Measurements from ENCODE around the gene CTSE.

CTSE gene

GRCh38 chr1:205972491-205973168 is 51.1 kb downstream of the CTSE start:
- Histone ChIP-seq H3K36me3 (ENCODE audit: control insufficient read depth, insufficient read depth, low read length) (no peaks in the 10 kb centered on the region), H3K27me3 (ENCODE audit: control insufficient read depth, insufficient read depth, low read length, poor library complexity, severe bottlenecking) (no peaks in the 10 kb centered on the region), H3K4me1 (ENCODE audit: control insufficient read depth, insufficient read depth, low read length) (peaks cover 8% of the 10 kb centered on the region), H3K27ac (ENCODE audit: insufficient read depth, low read depth, low read length, poor library complexity, severe bottlenecking) (no peak overlapping the region), H3K4me3 (ENCODE audit: insufficient read depth, low read depth, low read length) (no peak overlapping the region), H3K9me3 (ENCODE audit: control insufficient read depth, low read length) (no peaks in the 10 kb centered on the region)
- 75 to 78% methylated on average over 11 of the region's 11 CpGs for WGBS, 2 experiments

- Histone ChIP-seq H3K27me3 (ENCODE audit: control insufficient read depth, insufficient read depth, low read length, poor library complexity, severe bottlenecking) (no peaks in the 10 kb centered on the region), H3K4me1 (ENCODE audit: control insufficient read depth, insufficient read depth, low read length) (peaks cover 5% of the 10 kb centered on the region), H3K9me3 (ENCODE audit: control insufficient read depth, low read length) (no peaks in the 10 kb centered on the region), H3K36me3 (ENCODE audit: control insufficient read depth, insufficient read depth, low read length) (no peaks in the 10 kb centered on the region), H3K27ac (ENCODE audit: insufficient read depth, low read depth, low read length, poor library complexity, severe bottlenecking) (no peak overlapping the region), H3K4me3 (ENCODE audit: insufficient read depth, low read depth, low read length) (no peak overlapping the region)
- WGBS, 2 experiments, result 92% methylated on average over 4 of the region's 4 CpGs
These were observed 51.6 kb downstream of the CTSE start for GRCh38 chr1:205972081-205972480.

- Histone ChIP-seq H3K36me3 (ENCODE audit: control insufficient read depth, insufficient read depth, low read length) (no peaks in the 10 kb centered on the region), H3K4me3 (ENCODE audit: insufficient read depth, low read depth, low read length) (no peak overlapping the region), H3K9me3 (ENCODE audit: control insufficient read depth, low read length) (no peaks in the 10 kb centered on the region), H3K27ac (ENCODE audit: insufficient read depth, low read depth, low read length, poor library complexity, severe bottlenecking) (no peak overlapping the region), H3K27me3 (ENCODE audit: control insufficient read depth, insufficient read depth, low read length, poor library complexity, severe bottlenecking) (no peaks in the 10 kb centered on the region), H3K4me1 (ENCODE audit: control insufficient read depth, insufficient read depth, low read length) (peaks cover 2% of the 10 kb centered on the region)
- WGBS, 2 experiments, result 91 to 92% methylated on average over 4 of the region's 4 CpGs
These were observed 52.6 kb downstream of the CTSE start for GRCh38 chr1:205971082-205971481.

GRCh38 chr1:205970486-205970885 is 53.2 kb downstream of the CTSE start:
- Histone ChIP-seq H3K36me3 (ENCODE audit: control insufficient read depth, insufficient read depth, low read length) (no peaks in the 10 kb centered on the region), H3K4me1 (ENCODE audit: control insufficient read depth, insufficient read depth, low read length) (peaks cover 8% of the 10 kb centered on the region), H3K9me3 (ENCODE audit: control insufficient read depth, low read length) (no peaks in the 10 kb centered on the region), H3K4me3 (ENCODE audit: insufficient read depth, low read depth, low read length) (no peak overlapping the region), H3K27ac (ENCODE audit: insufficient read depth, low read depth, low read length, poor library complexity, severe bottlenecking) (no peak overlapping the region), H3K27me3 (ENCODE audit: control insufficient read depth, insufficient read depth, low read length, poor library complexity, severe bottlenecking) (no peaks in the 10 kb centered on the region)
- WGBS, 2 experiments, result 100% methylated on average over 1 of the region's 1 CpG; no CpG with 5 or more reads in 1 of the 2 experiments

- H3K36me3 ChIP-seq (ENCODE audit: control insufficient read depth, insufficient read depth, low read length), result no peaks in the 10 kb centered on the region
- no peaks in the 10 kb centered on the region for H3K27me3 ChIP-seq (ENCODE audit: control insufficient read depth, insufficient read depth, low read length, poor library complexity, severe bottlenecking)
- H3K4me3 ChIP-seq (ENCODE audit: insufficient read depth, low read depth, low read length), result no peak overlapping the region
- WGBS, 2 experiments, result 83 to 92% methylated on average over 8 of the region's 8 CpGs
- no peak overlapping the region for H3K27ac ChIP-seq (ENCODE audit: insufficient read depth, low read depth, low read length, poor library complexity, severe bottlenecking)
- peaks cover 14% of the 10 kb centered on the region for H3K4me1 ChIP-seq (ENCODE audit: control insufficient read depth, insufficient read depth, low read length)
- no peaks in the 10 kb centered on the region for H3K9me3 ChIP-seq (ENCODE audit: control insufficient read depth, low read length)
These were observed 54.5 kb downstream of the CTSE start for GRCh38 chr1:205969229-205969628.

GRCh38 chr1:205967554-205968335 is 56.0 kb downstream of the CTSE start:
- H3K27ac ChIP-seq (ENCODE audit: insufficient read depth, low read depth, low read length, poor library complexity, severe bottlenecking), result no peak overlapping the region
- H3K27me3 ChIP-seq (ENCODE audit: control insufficient read depth, insufficient read depth, low read length, poor library complexity, severe bottlenecking), result no peaks in the 10 kb centered on the region
- H3K4me3 ChIP-seq (ENCODE audit: insufficient read depth, low read depth, low read length), result no peak overlapping the region
- H3K4me1 ChIP-seq (ENCODE audit: control insufficient read depth, insufficient read depth, low read length), result peaks cover 14% of the 10 kb centered on the region
- H3K36me3 ChIP-seq (ENCODE audit: control insufficient read depth, insufficient read depth, low read length), result no peaks in the 10 kb centered on the region
- 84 to 85% methylated on average over 10 of the region's 10 CpGs for WGBS, 2 experiments
- no peaks in the 10 kb centered on the region for H3K9me3 ChIP-seq (ENCODE audit: control insufficient read depth, low read length)

- H3K27ac ChIP-seq (ENCODE audit: insufficient read depth, low read depth, low read length, poor library complexity, severe bottlenecking), result no peak overlapping the region
- no peaks in the 10 kb centered on the region for H3K36me3 ChIP-seq (ENCODE audit: control insufficient read depth, insufficient read depth, low read length)
- no peaks in the 10 kb centered on the region for H3K27me3 ChIP-seq (ENCODE audit: control insufficient read depth, insufficient read depth, low read length, poor library complexity, severe bottlenecking)
- WGBS, 2 experiments, result 69 to 75% methylated on average over 9 to 13 of the region's 13 CpGs
- H3K9me3 ChIP-seq (ENCODE audit: control insufficient read depth, low read length), result no peaks in the 10 kb centered on the region
- H3K4me1 ChIP-seq (ENCODE audit: control insufficient read depth, insufficient read depth, low read length), result peaks cover 14% of the 10 kb centered on the region
- H3K4me3 ChIP-seq (ENCODE audit: insufficient read depth, low read depth, low read length), result no peak overlapping the region
These were observed 58.4 kb downstream of the CTSE start for GRCh38 chr1:205965036-205965884.

GRCh38 chr1:205963352-205964155 is 60.1 kb downstream of the CTSE start:
- no peaks in the 10 kb centered on the region for H3K27me3 ChIP-seq (ENCODE audit: control insufficient read depth, insufficient read depth, low read length, poor library complexity, severe bottlenecking)
- H3K27ac ChIP-seq (ENCODE audit: insufficient read depth, low read depth, low read length, poor library complexity, severe bottlenecking), result no peak overlapping the region
- peaks cover 14% of the 10 kb centered on the region for H3K4me1 ChIP-seq (ENCODE audit: control insufficient read depth, insufficient read depth, low read length)
- no peak overlapping the region for H3K4me3 ChIP-seq (ENCODE audit: insufficient read depth, low read depth, low read length)
- WGBS, 2 experiments, result 90 to 95% methylated on average over 15 to 16 of the region's 16 CpGs
- H3K36me3 ChIP-seq (ENCODE audit: control insufficient read depth, insufficient read depth, low read length), result no peaks in the 10 kb centered on the region
- no peaks in the 10 kb centered on the region for H3K9me3 ChIP-seq (ENCODE audit: control insufficient read depth, low read length)

- WGBS, 2 experiments, result 89 to 90% methylated on average over 6 of the region's 6 CpGs
- no peaks in the 10 kb centered on the region for H3K9me3 ChIP-seq (ENCODE audit: control insufficient read depth, low read length)
- no peaks in the 10 kb centered on the region for H3K36me3 ChIP-seq (ENCODE audit: control insufficient read depth, insufficient read depth, low read length)
- H3K27ac ChIP-seq (ENCODE audit: insufficient read depth, low read depth, low read length, poor library complexity, severe bottlenecking), result no peak overlapping the region
- H3K4me3 ChIP-seq (ENCODE audit: insufficient read depth, low read depth, low read length), result no peak overlapping the region
- no peaks in the 10 kb centered on the region for H3K27me3 ChIP-seq (ENCODE audit: control insufficient read depth, insufficient read depth, low read length, poor library complexity, severe bottlenecking)
- H3K4me1 ChIP-seq (ENCODE audit: control insufficient read depth, insufficient read depth, low read length), result peaks cover 14% of the 10 kb centered on the region
These were observed 60.9 kb downstream of the CTSE start for GRCh38 chr1:205962821-205963221.
